SKM-1 (cell line): ENCODE measurements around the gene TOP3B.
A peak's percentile ranks its signal among the peaks of the same experiment; 100 is the strongest.
"Not testable (repeated sequence)": the region's sequence is repeated elsewhere in the genome, so short reads cannot be mapped to it uniquely, and the experiment has no call there.

Experiments used
- DNase-seq: peaks from one replicate; lab custom pipeline; 2025; ENCODE audit not compliant: unreplicated experiment; lab: John Stamatoyannopoulos, UW

The TOP3B gene

GRCh38 chr22:21945453-21946261 lies 36.9 kb downstream of the TOP3B start:
- DNase-seq, result no peak

GRCh38 chr22:21944871-21945270 lies 37.7 kb downstream of the TOP3B start:
- DNase-seq, result no peak

DNA sequence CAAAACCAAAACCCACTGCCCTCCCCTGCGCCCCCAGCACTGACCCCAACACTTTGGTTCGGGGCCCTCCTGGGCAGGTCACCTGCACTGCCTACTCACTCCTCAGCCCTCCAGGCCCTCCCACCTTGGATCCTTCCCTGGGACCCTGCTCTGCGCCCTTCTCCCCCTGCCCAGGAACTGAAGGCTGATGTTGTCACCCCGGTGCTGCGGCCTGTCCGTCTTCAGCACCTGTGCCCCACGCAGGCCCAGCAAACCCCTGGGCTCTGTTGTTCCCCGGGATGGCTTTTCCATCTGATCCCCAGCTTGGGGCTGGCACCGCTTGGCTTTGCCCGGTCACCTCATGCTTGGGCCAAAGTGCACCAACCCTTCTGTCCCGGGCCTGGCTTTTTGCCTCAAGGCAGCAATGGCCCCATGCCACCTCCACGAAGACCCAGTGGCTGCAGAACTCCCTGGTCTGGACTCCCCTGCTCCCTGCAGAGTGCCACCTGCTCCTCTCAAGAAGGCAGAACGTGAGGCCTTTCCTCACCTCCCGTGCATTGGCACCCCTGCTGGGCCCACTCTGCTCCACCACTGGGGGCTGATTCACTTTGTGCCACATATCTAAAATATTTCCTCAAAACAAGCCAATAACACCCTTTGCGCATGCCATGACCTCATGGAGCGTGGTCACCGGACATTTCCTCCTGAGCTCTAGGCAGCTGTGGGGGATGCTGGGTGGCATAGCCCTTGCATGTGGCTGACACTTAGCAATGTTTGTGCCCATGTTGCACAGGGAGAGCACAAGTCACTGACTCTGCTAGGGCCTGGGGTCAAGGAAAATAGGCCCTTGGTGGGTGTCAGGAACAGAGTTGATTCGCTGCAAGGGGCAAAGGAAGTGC lies 38.8 kb downstream of the TOP3B start:
- no peak for DNase-seq

DNA sequence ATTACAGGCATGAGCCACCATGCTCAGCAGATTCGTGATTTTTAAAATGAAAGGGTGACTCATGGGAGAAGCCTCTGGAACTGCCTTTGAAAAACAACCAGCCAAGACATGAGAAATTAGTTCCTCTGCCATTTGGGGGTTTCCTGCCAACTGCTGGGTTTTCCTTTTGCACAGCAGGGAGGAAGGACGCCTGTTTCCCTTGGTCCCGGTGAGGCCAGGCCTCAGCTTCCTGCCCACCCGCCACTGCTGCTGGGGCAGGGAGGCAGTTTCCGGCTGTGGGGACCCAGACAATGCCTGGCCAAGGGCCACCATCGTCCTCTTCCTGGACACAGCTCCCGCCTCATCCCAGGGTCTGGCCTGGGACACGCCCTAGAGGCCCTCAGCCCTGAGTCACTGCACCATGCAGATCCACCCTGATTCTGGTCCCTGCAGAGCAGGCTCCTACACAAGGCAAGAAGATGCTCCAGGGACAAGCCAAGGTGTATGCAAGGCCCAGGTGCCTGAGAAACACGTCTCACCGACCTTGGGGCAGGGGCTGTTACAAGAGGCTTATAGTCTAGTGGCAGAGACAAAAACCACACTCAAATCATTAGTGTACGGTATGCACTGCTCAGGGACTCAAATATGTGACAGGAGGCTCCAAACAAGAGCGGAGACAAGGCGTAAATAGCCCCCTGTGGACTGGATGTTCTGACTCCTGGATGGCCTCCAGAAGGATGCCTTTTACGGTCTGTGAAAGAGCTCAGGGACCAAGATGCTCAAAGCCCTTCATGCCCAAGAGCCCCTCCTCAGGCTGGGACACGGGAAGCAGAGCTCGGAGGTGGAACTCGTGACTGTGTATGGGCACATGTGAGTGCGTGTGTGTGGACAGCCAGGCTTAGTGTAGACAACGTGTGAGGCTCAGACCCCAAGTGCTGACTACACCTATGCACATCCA lies 39.9 kb downstream of the TOP3B start:
- DNase-seq, result no peak

- DNase-seq, result no peak
Observed at GRCh38 chr22:21941921-21942320, 40.7 kb downstream of the TOP3B start.

DNA sequence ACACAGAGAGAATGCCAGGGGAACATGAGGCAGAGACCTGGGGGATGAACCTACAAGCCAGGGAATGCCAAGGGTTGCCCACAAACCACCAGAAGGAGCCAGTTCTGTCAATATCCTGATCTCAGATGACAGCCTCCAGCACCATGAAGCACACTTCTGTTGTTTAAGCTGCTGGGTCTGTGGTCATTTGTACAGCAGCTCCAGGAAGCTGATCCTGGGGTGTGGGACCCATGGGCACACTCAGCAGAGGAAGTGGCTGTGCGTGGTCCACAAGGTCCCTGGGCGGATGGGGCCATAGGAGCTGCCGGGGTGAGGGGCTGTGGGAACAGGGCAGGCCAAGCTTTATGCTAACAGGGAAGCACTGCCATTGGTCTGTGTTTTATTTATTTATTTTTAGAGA lies 42.1 kb downstream of the TOP3B start:
- no peak for DNase-seq

GRCh38 chr22:21939935-21940334 lies 42.7 kb downstream of the TOP3B start:
- DNase-seq, result not testable (repeated sequence)

GRCh38 chr22:21939461-21939913 lies 43.1 kb downstream of the TOP3B start:
- peak; percentile 87 for DNase-seq

DNA sequence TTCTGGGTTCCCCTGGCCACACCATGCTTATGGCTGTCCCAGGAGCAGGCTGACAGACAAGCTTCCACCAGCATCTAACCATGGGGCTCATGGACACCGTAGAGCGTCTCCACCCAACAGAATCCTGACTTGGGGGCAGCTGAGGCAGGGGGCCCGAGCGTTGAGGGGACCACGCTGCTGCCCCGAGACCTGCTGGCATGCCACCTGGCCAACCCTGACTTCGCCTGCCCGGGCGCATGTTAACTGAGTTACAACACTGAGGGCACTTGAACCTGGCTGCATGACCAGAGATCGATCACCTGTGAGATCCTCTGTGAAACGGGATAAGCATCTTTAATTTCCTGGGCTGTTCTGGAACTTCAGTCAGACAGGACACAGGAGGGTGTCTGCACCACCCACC lies 43.7 kb downstream of the TOP3B start:
- DNase-seq, result no peak

DNA sequence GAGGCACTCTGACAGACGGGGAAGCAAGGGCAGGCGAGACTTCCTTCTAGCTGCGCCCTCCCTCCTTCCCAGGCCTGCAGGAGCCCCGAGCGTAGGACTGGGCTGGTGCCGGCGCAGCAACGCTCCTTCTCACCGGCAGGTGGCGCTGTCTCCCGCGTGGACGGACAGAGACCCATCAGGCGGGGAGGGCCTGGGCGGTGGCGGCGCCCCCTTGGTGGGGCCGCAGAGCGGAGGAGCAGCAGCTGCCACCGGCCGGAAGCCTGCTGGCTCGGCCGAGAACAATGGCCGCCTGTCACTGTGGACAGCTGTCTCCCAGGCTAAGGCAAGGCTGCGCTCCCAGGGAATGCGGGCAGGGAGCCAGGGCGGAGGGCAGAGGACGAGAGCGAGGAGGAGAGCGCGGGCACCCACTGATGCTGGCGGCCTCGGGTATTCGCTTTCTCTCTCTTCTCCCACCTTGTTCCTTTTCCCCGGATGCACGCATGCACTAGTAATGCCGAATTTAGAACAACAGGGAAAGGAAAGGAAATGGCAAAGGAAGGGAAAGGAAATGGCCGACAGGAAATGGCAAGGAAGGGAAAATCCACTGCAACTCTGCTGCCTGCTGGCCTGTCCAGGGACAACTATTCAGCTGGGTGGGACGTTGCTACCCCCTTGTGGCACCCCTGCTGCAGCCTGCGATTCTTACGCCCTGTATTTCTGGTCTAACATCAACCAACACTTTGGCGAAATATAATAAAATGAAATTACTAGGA lies 44.3 kb downstream of the TOP3B start:
- peak; percentile 75 for DNase-seq

GRCh38 chr22:21937821-21938070 lies 44.8 kb downstream of the TOP3B start:
- DNase-seq, result no peak

DNA sequence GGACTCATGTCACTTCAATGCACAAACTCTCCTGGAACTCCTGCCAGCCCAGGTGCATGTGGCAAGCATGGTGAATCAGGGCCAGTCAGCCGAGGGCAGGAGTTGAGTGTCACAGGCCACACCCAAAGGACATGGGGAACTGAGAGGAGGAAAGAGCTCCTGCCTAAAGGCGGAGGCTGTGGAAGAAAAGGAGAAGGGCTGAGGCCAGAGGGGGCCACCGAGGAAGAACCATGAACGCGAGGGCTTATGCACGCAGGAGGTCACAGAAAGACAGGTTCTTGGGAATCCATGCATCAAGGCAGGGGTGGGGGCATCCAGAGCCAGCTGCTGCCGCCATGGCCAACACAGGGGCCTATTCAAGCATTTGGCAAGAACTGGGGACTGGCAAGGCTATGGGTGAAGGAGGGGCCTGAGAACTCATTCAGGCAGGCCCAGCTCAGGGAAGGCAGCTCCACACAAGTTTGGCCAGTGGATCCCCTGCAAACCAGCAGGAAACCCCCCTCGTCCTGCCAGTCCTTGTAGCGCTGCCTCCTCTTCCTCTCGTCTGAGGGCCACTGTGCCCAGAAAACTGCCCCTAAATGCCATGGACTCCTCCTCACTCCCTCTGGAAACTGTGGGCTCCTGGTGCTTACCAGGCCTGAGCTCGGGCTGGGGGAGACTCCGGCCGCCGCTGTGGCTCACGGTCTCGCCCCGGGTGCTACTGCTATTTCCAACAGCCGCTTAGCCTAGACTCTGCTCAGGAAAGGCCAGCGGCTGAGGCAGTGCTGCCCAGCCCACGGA lies 45.4 kb downstream of the TOP3B start:
- DNase-seq, result peak; percentile 16

- DNase-seq, result peak; percentile 89
Observed at GRCh38 chr22:21936151-21936775, 46.3 kb downstream of the TOP3B start.

DNA sequence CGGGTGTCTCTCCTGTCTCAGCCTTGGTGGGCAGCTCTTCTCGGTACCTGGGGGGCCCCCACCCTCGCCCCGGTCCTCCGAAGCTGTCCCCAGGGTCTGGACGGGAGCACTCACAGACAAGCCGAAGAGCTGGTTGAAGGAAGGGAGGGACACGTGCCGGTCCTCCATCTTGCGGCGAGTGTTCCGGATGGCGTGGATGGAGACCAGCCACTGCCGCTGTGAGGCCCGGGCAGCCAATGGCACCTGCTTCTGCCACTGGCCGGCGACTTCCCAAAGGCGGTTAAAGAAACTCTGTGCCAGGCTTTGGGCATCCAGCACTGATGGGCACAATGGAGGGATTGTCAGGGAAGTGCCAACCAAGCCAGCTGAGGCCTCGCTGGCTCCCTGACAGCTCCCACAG lies 48.7 kb downstream of the TOP3B start:
- no peak for DNase-seq

GRCh38 chr22:21933413-21933812 lies 49.2 kb downstream of the TOP3B start:
- DNase-seq, result no peak

DNA sequence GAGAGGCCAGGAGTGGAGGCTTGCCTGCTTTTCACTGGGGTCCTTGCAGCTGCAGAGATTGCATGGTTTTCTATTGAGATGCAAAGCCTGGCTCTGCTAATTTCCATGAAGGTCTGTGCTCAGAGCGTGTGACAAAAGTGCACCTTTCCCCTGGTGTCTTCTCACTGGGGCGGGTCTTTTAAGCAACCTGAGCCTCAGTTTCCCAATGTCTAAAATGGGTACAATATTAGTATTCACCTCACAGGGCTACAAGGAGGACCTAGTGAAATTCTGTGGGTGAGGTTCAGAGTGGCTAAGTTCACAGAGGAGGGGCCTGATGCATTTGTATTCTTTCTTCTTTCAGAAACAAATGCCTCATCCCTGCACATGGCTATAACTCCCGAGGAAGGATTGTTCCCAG lies 50.2 kb downstream of the TOP3B start:
- no peak for DNase-seq

- no peak for DNase-seq
Observed at GRCh38 chr22:21931056-21931455, 51.5 kb downstream of the TOP3B start.

- no peak for DNase-seq
Observed at GRCh38 chr22:21929253-21929652, 53.3 kb downstream of the TOP3B start.

DNA sequence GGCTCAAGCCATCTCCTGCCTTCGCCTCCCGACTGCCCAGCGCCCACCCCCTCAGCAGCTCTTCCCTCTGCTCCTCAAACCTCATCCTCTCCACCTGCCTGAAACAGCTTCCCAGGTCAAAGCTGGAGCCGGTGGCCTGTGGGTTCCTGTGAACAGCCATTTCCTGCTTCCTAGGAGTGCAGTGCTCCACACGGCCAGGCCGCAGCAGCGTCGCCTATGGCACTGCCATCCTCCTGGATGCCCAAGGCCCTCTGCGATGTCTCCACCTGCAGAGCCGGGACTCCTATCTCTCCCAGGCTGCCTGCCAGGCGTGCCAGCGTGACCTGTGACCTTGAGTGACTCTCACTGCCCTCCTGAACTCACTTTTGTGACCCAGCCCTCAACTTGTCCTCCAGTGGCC lies 54.5 kb downstream of the TOP3B start:
- DNase-seq, result no peak
